Measurements from ENCODE around the gene HLA-DMA.
A peak's percentile ranks its signal among the peaks of the same experiment; 100 is the strongest.
"Not testable (repeated sequence)": the region's sequence is repeated elsewhere in the genome, so short reads cannot be mapped to it uniquely, and the experiment has no call there.

HLA-DMA gene

GRCh38 chr6:32954267-32954666 is 1.4 kb upstream of the HLA-DMA start:
- DNase-seq = no peak

- no peak for DNase-seq
Observed at GRCh38 chr6:32953775-32954174, 878 bp upstream of the HLA-DMA start.

- DNase-seq = no peak
Observed at GRCh38 chr6:32950449-32950848, 2.4 kb downstream of the HLA-DMA start.

GRCh38 chr6:32950010-32950409 is 2.9 kb downstream of the HLA-DMA start:
- no peak for DNase-seq

- no peak for DNase-seq
Observed at GRCh38 chr6:32949113-32949512, 3.8 kb downstream of the HLA-DMA start.

- peak; percentile 18 for DNase-seq
Observed at GRCh38 chr6:32947552-32948465, 5.1 kb downstream of the HLA-DMA start.

GRCh38 chr6:32946893-32947292 is 6.0 kb downstream of the HLA-DMA start:
- no peak for DNase-seq

- no peak for DNase-seq
Observed at GRCh38 chr6:32945953-32946352, 6.9 kb downstream of the HLA-DMA start.

GRCh38 chr6:32945108-32945760 is 7.7 kb downstream of the HLA-DMA start:
- DNase-seq = peak; percentile 52

- DNase-seq = peak; percentile 25
Observed at GRCh38 chr6:32943864-32944649, 8.8 kb downstream of the HLA-DMA start.

GRCh38 chr6:32942555-32943123 is 10.3 kb downstream of the HLA-DMA start:
- DNase-seq = not testable (repeated sequence)

- peak; percentile 60 for DNase-seq
Observed at GRCh38 chr6:32941214-32941768, 11.6 kb downstream of the HLA-DMA start.

- DNase-seq = peak; percentile 47
Observed at GRCh38 chr6:32940656-32941213, 12.2 kb downstream of the HLA-DMA start, which contains the start of gene HLA-DMB. Gene HLA-DMB (minus strand): TSS chr6:32941028. CDS start chr6:32940807, 221 bp downstream.

GRCh38 chr6:32938494-32938893 is 14.4 kb downstream of the HLA-DMA start:
- DNase-seq = no peak

- no peak for DNase-seq
Observed at GRCh38 chr6:32937230-32937633, 15.7 kb downstream of the HLA-DMA start.

GRCh38 chr6:32936239-32937152 is 16.4 kb downstream of the HLA-DMA start:
- no peak for DNase-seq

GRCh38 chr6:32935551-32936238 is 17.2 kb downstream of the HLA-DMA start:
- DNase-seq = no peak

GRCh38 chr6:32933661-32934085 is 19.2 kb downstream of the HLA-DMA start:
- DNase-seq = peak; percentile 43

GRCh38 chr6:32932132-32932868 is 20.6 kb downstream of the HLA-DMA start:
- DNase-seq = no peak

- no peak for DNase-seq
Observed at GRCh38 chr6:32931211-32931610, 21.7 kb downstream of the HLA-DMA start.

Data from NK-92 treated with Interleukin-12 subunit alpha and Interleukin-12 subunit beta, amount 100 ng/mL, for 24 hours (cell line).